Activated CD8-positive, alpha-beta T cell treated with anti-CD3 and anti-CD28 coated beads for 36 hours (primary cell): ENCODE results near the gene MCOLN2. TPM values are rescaled to one million over a fixed set of nuclear protein-coding genes. Genes with fewer than 3 reads are reported as not detected.

ENCODE experiments used
- ATAC-seq: fragments of 200-7000 bp; cut with Tn5 transposase; one replicate; pipeline ENCODE4 v1.10.0; 2021; ENCODE audit warnings: mild to moderate bottlenecking, moderate library complexity
- CTCF ChIA-PET: fragments of 350-600 bp; sonication (Branson Sonifier 250); formaldehyde crosslinking; loops from one replicate; lab custom pipeline; 2021; ENCODE audit warnings: antibody characterized with exemption; lab: Charles Lee
- POLR2A ChIA-PET: fragments of 350-600 bp; sonication (Branson Sonifier 250); formaldehyde crosslinking; loops from one replicate; lab custom pipeline; 2021; ENCODE audit warnings: antibody characterized with exemption; lab: Charles Lee
- DNase-seq: peaks from one replicate; pipeline ENCODE4 v3.0.0-alpha.2; 2020
- H3K27ac Mint-ChIP-seq: one replicate; pipeline ENCODE4 v1.8.0; 2021; ENCODE audit warnings: mild to moderate bottlenecking, mixed read lengths
- H3K27me3 Mint-ChIP-seq: one replicate; pipeline ENCODE4 v1.8.0; 2021; ENCODE audit warnings: mixed read lengths
- H3K36me3 Mint-ChIP-seq: one replicate; pipeline ENCODE4 v1.8.0; 2021; ENCODE audit warnings: low read depth, mixed read lengths
- H3K4me1 Mint-ChIP-seq: one replicate; pipeline ENCODE4 v1.8.0; 2021; ENCODE audit warnings: low read depth, mixed read lengths
- H3K4me3 Mint-ChIP-seq: one replicate; pipeline ENCODE4 v1.8.0; 2021; ENCODE audit warnings: mild to moderate bottlenecking, moderate library complexity, mixed read lengths
- H3K9me3 Mint-ChIP-seq: one replicate; pipeline ENCODE4 v1.8.0; 2021; ENCODE audit warnings: mixed read lengths
- intact Hi-C: fragments of 100-400 bp; cut with micrococcal nuclease; formaldehyde crosslinking; loops from one replicate; pipeline ENCODE4 v1.10.0; 2022
- total RNA-seq, 2 experiments: library from RNA; stranded (reverse); gene quantifications; one replicate each; pipeline ENCODE4 v1.2.3, GENCODE V29; 2021
- TF ChIP-seq, protein P1 (sequence below): fragments of 200-600 bp; IDR thresholded peaks from one replicate; pipeline ENCODE4 v1.8.0; 2022; ENCODE audit warnings: antibody characterized with exemption, mild to moderate bottlenecking

MCOLN2 gene
- total RNA-seq, 2 experiments from 2014 or later, result 15.7 to 17.8 TPM

DNA sequence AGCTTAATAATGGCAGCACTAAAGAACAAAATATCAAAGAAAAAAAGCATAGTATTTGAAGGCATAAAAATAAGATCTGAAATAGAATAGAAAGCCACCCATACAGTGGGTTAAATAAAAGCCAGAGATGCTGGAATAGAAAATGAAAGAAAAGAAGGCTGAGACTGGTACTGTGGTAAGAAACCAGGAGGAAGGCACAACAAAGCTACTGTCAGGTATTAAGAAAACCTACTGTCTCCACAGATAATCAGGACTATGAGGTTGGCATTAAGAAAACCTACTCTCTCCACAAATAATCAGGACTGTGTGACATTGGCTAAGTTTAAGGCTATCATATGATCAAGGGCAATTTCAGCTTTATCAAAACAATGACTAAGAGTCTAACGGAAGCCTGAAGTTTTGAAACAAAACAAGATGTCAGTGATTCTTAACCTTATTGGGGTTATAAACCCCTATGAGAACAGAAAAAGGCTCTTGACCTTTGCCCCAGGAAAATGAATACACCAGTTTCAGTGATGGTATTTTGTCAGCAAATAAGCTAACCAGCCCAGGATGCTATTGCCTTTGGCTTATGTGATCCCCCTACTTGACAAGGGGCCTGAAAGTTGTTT lies 24.4 kb downstream of the MCOLN2 start:
- Mint-ChIP-seq H3K27ac (peak overlapping the region; percentile 75), H3K27me3 (peaks cover 3% of the 10 kb centered on the region), H3K4me3 (no peak overlapping the region), H3K4me1 (peaks cover 51% of the 10 kb centered on the region), H3K9me3 (no peaks in the 10 kb centered on the region), H3K36me3 (peaks cover 5% of the 10 kb centered on the region)
- no peak for DNase-seq
- CTCF ChIA-PET, result interaction anchor here (0.7 to 2.9 kb wide), 7 partner anchors 10 to 55 kb away, joined by 3 to 24 read pairs (median 5); no protein-coding TSS in a partner anchor
- POLR2A ChIA-PET, result interaction anchor here (0.9 to 2.1 kb wide), 3 partner anchors 13 to 23 kb away, joined by 3 to 5 read pairs (median 5); no protein-coding TSS in a partner anchor
- TF ChIP-seq, protein P1, sequence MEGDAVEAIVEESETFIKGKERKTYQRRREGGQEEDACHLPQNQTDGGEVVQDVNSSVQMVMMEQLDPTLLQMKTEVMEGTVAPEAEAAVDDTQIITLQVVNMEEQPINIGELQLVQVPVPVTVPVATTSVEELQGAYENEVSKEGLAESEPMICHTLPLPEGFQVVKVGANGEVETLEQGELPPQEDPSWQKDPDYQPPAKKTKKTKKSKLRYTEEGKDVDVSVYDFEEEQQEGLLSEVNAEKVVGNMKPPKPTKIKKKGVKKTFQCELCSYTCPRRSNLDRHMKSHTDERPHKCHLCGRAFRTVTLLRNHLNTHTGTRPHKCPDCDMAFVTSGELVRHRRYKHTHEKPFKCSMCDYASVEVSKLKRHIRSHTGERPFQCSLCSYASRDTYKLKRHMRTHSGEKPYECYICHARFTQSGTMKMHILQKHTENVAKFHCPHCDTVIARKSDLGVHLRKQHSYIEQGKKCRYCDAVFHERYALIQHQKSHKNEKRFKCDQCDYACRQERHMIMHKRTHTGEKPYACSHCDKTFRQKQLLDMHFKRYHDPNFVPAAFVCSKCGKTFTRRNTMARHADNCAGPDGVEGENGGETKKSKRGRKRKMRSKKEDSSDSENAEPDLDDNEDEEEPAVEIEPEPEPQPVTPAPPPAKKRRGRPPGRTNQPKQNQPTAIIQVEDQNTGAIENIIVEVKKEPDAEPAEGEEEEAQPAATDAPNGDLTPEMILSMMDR, result no peak
- ATAC-seq, result peak; percentile 22
- intact Hi-C loops, result no loop called here

DNA sequence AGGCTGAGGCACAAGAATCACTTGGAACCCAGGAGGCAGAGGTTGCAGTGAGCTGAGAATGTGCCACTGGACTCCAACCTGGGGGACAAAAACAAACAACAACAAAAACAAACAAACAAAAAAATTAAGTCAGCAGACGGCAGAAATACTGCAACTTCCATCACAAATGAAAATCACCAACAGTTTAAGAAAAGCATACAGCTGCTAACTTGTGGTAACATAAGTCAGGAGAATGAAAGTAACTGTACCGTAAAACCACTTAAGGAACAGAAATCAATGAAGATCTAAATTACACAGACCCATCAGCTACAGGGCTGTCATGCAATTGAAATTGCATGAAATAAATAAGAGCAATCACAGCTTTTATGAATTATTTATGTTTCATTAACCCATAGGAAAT lies 25.0 kb downstream of the MCOLN2 start:
- TF ChIP-seq, protein P1, result no peak
- ChIA-PET POLR2A (interaction anchor here (0.9 to 2.1 kb wide), 3 partner anchors 12 to 24 kb away, joined by 3 to 5 read pairs (median 5); no protein-coding TSS in a partner anchor), CTCF (interaction anchor here (1.2 to 2.9 kb wide), 6 partner anchors 9 to 56 kb away, joined by 3 to 24 read pairs (median 6); no protein-coding TSS in a partner anchor)
- Mint-ChIP-seq H3K27me3 (peaks cover 3% of the 10 kb centered on the region), H3K9me3 (no peaks in the 10 kb centered on the region), H3K4me1 (peaks cover 51% of the 10 kb centered on the region), H3K27ac (peak overlapping the region; percentile 75), H3K4me3 (no peak overlapping the region), H3K36me3 (peaks cover 3% of the 10 kb centered on the region)
- ATAC-seq (no peak), DNase-seq (no peak)
- intact Hi-C loops, result no loop called here

DNA sequence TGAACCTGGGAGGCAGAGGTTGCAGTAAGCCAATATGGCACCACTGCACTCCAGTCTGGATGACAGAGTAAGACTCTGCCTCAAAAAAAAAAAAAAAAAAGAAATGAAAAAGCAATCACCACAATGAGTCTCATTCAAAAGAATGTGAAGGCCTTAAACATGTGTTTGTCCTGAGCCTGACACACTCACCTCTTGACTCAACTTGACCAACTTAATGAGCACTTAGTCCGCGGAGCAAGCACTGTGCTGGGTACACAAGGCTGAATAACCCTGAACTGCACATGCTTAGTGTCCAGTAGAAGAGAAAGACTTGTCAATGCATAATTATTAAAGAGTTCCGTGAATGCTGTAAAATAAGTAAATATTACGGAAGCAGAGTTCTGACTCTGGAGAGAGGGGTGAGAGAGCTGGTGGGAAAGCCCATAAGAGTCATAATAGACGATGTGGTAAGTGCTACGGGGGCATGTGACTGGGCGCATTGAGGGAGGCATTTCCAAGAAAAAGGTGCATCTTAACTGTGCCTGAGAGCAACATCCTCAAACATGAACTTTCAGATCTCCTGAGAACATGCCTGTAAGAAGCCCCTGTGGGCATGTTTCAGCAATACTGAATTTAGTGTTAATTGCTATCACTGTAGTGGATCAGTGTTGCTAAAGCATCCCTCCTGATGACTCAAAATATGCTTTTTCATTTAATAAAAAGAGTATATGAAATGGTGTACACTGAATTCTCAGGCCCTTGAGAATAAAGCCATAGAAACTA lies 27.2 kb downstream of the MCOLN2 start:
- ATAC-seq (peak; percentile 80), DNase-seq (peak; percentile 75)
- Mint-ChIP-seq H3K27me3 (peaks cover 1% of the 10 kb centered on the region), H3K27ac (peak overlapping the region; percentile 70), H3K4me1 (peaks cover 41% of the 10 kb centered on the region), H3K36me3 (peaks cover 3% of the 10 kb centered on the region), H3K9me3 (no peaks in the 10 kb centered on the region), H3K4me3 (no peak overlapping the region)
- POLR2A ChIA-PET, result interaction anchor here (1.0 to 1.1 kb wide), 2 partner anchors 10 to 261 kb away, joined by 3 to 4 read pairs; no protein-coding TSS in a partner anchor
- TF ChIP-seq, protein P1, result no peak
- CTCF ChIA-PET, result interaction anchor here (0.6 to 2.9 kb wide), 3 partner anchors 12 to 25 kb away, joined by 3 to 12 read pairs (median 6); no protein-coding TSS in a partner anchor
- intact Hi-C loops, result loop anchor here (1.0 kb wide), 1 partner anchor 24 kb away; no protein-coding TSS in a partner anchor

DNA sequence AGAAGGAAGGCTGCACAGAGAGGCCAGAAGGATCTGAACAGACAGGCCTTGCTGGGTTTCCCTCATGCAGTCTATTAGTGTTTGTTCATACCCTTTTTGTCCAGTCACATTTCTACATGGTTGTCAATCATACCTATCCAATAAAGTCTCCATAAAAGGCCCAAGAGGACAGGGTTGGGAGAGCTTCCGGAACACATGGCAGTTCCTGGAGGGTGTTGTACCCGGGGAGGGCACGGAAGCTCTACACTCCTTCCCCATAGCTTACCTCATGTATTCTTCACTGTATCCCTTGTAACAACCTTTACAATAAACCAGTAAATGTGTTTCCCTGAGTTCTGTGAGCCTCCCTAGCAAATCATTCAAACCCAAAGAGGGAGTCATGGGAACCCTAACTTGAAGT lies 28.0 kb downstream of the MCOLN2 start:
- Mint-ChIP-seq H3K27me3 (peaks cover 1% of the 10 kb centered on the region), H3K9me3 (no peaks in the 10 kb centered on the region), H3K4me3 (no peak overlapping the region), H3K27ac (no peak overlapping the region), H3K36me3 (peaks cover 3% of the 10 kb centered on the region), H3K4me1 (peaks cover 33% of the 10 kb centered on the region)
- TF ChIP-seq, protein P1, result no peak
- ChIA-PET CTCF (interaction anchor here (0.6 to 1.7 kb wide), 2 partner anchors 20 to 24 kb away, joined by 3 to 6 read pairs; no protein-coding TSS in a partner anchor), POLR2A (interaction anchor here (1.1 kb wide), 1 partner anchor 262 kb away, joined by 4 read pairs; no protein-coding TSS in a partner anchor)
- intact Hi-C loops, result no loop called here
- ATAC-seq (no peak), DNase-seq (no peak)
